Right kidney (tissue), 1 donor: ENCODE measurements around the gene NLRP10.

Source experiments
- DNase-seq: peaks from one replicate; pipeline ENCODE4 v3.0.0-alpha.2; 2016

The NLRP10 gene

GRCh38 chr11:7973011-7973410, 7.8 kb upstream of the NLRP10 start:
- DNase-seq: no peak

- no peak for DNase-seq
These were observed 6.6 kb upstream of the NLRP10 start for GRCh38 chr11:7971846-7972245.

DNA sequence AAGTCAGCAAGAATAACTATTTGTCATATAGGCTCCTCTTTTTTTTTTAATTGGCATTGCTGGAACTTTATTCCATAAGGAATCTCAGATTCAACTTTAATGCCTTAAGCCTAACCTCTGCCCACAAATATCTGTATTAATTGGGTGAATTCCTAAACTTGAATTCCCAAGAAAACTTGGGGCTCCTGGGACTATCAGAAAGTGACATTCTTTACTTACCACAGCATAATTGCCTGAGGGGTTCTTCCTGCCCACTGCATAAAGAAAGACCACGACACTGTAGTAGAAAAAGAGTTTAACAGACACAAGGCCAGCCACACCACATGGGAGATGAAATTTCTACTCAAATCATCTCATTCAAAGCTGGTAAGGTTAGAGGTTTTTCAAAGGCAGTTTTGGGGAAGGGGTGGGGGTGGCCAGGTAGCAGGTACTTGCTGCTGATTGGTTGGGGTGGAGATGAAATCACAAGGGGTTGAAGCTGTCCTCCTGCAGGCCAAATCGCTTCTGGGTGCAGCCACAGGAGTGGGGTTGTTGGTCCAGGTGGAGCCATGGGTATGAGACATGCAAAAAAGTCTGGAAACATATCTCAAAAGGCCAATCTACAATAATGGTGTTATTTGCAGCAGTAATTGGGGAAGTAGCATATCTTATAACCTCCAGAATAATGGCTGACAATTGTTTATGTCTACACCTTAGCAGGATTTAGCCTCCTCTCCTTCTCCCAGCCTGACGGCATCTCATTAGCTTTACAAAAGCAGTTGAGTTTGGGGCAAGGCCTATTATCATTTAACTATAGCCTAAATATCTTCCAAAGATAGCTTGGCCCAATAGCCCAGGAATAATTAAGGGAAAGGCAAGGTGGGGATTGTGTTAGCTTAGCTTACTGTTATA, 4.8 kb upstream of the NLRP10 start:
- no peak for DNase-seq

DNA sequence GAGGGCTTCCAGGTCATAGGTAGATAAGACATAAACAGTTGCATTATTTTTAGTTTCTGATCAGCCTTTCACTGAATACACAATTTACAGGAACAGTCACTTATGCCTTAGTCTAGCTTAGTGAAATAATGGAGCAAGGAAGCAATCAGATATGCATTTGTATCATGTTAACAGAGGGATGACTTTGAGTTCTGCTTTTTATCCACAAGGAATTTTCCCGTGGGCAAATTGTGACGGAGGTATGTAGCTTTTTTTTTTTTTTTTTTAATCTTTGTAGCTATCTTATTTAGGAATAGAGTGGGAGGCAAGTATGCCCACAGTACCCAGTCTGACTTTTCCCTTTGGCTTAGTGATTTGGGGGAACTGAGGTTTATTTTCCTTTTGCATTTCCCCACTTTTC, 3.4 kb upstream of the NLRP10 start:
- no peak for DNase-seq

DNA sequence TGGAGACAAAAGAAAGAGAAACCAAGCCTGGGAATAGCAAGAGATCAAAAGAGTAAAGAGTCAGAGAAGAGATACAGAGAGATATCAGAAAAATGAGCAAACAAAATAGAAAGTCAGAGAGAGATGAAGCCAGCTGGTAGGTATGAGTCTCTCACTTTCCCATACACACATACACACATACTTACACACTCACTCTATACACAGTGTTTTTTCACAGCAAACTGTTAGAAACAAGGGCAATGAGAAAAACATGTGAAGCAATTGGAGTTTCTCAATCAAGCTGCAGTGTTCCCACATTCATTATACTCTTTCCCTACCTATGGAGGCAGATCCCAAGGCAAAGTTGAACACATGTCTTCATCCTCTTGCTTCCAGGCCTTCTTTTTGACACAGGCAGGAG, 2.6 kb upstream of the NLRP10 start:
- no peak for DNase-seq

GRCh38 chr11:7967097-7967496, 1.9 kb upstream of the NLRP10 start:
- no peak for DNase-seq

GRCh38 chr11:7964873-7965272, 374 bp downstream of the NLRP10 start:
- no peak for DNase-seq

DNA sequence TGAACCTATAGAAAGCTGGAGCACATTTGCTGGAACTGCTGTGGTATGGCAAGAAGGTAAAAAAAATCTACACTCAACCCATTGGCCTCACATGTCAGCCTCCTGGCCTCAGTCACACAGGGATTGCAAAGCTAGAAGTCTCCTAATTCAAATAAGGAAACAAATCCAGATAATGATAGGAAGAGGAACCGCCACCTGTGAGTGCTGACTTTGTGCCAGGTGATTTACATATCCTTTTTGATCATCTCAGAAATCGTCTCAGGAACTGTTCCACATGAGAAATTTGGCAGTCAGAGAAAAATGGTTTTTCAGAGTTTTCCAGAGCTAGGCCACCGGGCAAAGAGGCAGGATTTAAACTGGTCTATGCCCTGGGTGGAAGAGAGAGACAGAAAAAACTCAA, 986 bp downstream of the NLRP10 start:
- no peak for DNase-seq

GRCh38 chr11:7955191-7955590, 10.1 kb downstream of the NLRP10 start:
- DNase-seq: no peak

- DNase-seq: no peak
These were observed 15.3 kb downstream of the NLRP10 start for GRCh38 chr11:7949934-7950333.

DNA sequence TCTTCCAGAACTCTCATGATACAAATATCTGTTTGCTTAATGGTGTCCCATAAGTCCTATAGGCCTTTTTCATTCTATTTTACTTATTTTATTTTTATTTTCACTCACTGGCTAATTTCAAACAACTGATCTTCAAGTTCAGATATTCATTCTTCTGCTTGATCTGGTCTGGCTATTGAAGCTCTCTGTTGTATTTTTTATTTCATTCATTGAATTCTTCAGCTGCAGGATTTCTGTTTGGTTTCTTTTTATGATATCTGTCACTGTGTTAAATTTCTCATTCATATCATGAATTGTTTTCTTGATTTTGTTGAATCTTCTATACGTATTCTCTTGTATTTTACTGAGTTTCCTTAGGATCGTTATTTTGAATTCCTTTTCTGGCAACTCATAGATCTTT, 21.1 kb downstream of the NLRP10 start:
- no peak for DNase-seq

- no peak for DNase-seq
These were observed 23.6 kb downstream of the NLRP10 start, which contains the start of gene OR10A3 for GRCh38 chr11:7941608-7942007. Gene OR10A3 (minus strand): TSS chr11:7941708. CDS start chr11:7939520, 2,188 bp downstream.

DNA sequence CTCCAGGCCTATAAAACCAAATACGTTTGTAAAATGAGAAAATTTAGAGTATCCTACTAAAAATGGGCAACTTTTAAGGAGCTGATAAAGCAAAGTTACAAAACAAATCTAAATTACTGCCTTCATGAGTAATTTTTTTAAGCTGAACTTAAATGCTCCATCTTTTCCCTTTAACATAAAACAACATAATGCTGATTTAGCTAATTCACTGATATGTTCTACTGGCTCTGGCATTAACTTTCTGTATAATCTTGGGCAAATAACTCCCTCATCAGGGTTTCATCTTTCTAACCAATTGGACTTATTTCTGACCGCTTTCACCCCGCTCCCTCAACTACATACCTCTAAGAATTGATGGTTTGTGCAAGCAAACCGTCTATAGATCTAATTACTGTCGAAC, 24.1 kb downstream of the NLRP10 start:
- DNase-seq: no peak

DNA sequence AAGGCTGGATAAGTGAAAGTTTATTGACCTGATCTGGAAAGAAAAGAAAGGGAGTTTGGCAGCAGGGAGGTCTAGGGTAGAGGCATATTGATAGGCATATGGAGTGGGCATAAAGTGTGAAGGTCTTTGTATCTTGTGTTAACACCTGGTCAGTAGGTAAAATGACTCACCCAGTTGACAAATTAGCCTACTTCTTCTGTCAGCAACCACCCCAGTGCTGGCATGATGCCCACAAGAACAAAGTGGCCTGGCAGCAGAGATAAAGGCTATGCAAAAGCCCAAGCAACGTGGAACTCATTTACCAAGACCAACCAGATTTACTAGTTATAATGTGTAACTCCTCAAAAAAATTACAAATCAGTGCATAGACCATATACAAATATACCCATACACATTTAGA, 28.6 kb downstream of the NLRP10 start:
- no peak for DNase-seq

DNA sequence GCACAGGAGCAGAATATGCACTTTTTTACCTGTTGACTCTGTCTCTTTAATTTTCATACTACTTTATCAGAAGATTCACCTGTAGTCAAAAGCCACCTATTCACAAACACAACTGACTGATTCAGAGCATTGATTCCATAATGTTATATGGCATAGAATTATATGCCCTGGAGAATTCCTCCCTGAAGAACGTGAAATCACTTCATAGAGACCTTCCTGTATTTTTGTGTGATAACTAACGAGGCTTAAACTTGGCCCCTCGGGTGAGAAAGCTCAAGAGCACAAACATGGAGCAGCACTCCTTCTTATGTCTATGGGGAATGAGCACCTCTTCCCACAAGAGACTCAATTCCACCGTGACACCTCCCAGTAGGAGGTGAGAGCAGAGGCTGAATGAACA, 34.1 kb downstream of the NLRP10 start, which contains the start of gene OR10A6:
Gene OR10A6 (minus strand): TSS at position 101 of the 400 bp plus-strand sequence. CDS start 2,606 bp downstream, outside the sequence.
- DNase-seq: no peak

GRCh38 chr11:7927635-7928034, 37.6 kb downstream of the NLRP10 start:
- DNase-seq: no peak

GRCh38 chr11:7924536-7924935, 40.7 kb downstream of the NLRP10 start:
- no peak for DNase-seq

DNA sequence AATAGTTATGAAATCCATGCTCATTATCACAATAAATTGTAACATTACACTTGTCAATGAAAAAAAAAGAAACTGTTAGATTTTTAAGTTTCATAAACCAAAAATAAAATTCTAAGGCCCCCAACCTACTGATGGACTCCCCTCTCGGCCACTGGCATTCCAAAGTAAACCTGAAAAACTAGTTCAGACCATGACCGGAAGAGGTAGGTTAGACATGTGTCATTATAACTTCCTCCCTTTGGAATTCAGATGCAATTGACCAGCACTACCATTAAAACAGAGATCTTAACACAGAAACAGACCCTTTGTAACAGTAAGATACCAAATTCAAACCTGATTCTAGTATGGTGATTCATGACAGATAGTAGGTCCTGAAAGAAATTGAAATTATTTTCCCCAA, 47.1 kb downstream of the NLRP10 start:
- no peak for DNase-seq
